ENCODE data around the gene FGF22. TPM values are rescaled to one million over a fixed set of nuclear protein-coding genes. Genes with fewer than 3 reads are reported as not detected.

The FGF22 gene
- total RNA-seq = under 1 TPM in 2 of 3 donors, not detected in 1; 0.33 to 0.48 TPM

DNA sequence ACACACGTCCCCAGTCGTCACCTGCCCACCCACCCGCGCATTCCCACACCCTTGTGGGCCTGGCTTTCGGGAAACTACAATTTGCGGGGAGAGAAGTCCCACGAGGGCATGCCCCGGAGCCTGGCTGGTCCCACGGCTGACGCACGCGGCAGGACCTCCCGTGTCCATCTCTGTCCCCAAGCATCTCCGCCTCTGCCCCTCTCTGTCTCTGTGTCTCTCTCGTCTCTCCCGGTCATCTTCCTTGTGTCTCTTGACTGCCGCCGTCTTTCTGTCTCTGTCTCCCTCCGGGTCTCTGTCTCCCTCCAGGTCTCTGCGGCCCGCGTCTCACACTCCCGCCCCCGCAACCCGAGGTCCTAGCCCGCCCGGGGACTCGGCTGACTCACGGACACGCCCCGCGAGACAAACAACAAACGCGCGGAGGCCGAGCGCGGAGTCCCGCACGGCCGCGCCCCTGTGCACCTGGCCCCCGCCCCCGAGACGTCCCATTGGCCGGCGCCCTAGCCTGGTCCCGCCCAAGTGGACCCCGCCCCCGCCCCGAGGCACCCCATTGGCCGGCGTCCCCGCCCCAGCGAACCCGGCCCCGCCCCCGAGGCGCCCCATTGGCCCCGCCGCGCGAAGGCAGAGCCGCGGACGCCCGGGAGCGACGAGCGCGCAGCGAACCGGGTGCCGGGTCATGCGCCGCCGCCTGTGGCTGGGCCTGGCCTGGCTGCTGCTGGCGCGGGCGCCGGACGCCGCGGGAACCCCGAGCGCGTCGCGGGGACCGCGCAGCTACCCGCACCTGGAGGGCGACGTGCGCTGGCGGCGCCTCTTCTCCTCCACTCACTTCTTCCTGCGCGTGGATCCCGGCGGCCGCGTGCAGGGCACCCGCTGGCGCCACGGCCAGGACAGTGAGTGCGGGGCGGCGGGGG, at the start of gene FGF22:
FGF22 (plus strand) TSS at position 627 of the 908 bp plus-strand sequence; CDS start at position 674, 47 bp downstream.
- peak; percentile 91 to 97 for DNase-seq (ENCODE audit: low spot score in 2 of 2)
- intact Hi-C loops (cut with DNase I; ENCODE audit: low total_unique reads) = no loop called here
- peak within 1 kb of the TSS; percentile 20 to 54 for H3K27ac ChIP-seq
- TF ChIP-seq CTCF (IDR thresholded peaks at IDR 0.05) (no peak), POLR2AphosphoS5 (IDR thresholded peaks at IDR 0.05) (peak in 1 of 3 donors; percentile 51)
- peaks cover 0 to 7% of the 10 kb centered on the region in 2 donors for H3K4me1 ChIP-seq
- H3K9me3 ChIP-seq = no peaks in the 10 kb centered on the region
- no peaks in the 10 kb centered on the region for H3K27me3 ChIP-seq
- peak within 1 kb of the TSS; percentile 36 to 64 (median 58) for H3K4me3 ChIP-seq
- H3K36me3 ChIP-seq = no peaks in the 10 kb centered on the region

DNA sequence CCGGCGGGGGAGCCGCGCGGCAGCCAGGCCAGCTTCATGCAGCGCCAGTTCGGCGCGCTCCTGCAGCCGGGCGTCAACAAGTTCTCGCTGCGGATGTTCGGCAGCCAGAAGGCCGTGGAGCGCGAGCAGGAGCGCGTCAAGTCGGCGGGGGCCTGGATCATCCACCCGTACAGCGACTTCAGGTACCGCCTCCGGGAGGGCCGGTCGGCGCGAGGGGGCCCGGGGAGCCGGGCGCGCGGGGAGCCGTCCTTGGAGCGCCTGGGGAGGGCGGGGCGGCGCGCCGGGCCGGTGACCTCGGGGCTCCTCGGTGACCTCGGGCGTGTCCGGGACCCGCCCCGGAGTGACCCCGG, 49.3 kb upstream of the FGF22 start:
- intact Hi-C loops (cut with DNase I; ENCODE audit: low total_unique reads) = no loop called here
- DNase-seq (ENCODE audit: low spot score in 2 of 2) = no peak
- no peak overlapping the region for H3K27ac ChIP-seq
- TF ChIP-seq POLR2A (IDR thresholded peaks at IDR 0.05) = no peak
- no peak for TF ChIP-seq POLR2AphosphoS5 (IDR thresholded peaks at IDR 0.05)
- TF ChIP-seq CTCF (IDR thresholded peaks at IDR 0.05) = no peak
- H3K4me1 ChIP-seq = peaks cover 6 to 7% of the 10 kb centered on the region in 2 donors
- H3K9me3 ChIP-seq = no peaks in the 10 kb centered on the region
- H3K36me3 ChIP-seq = no peaks in the 10 kb centered on the region
- H3K27me3 ChIP-seq = peaks cover 17 to 64% of the 10 kb centered on the region in 2 donors
- peak overlapping the region in 2 of 3 donors; percentile 13 to 52 for H3K4me3 ChIP-seq

- peaks cover 6 to 7% of the 10 kb centered on the region in 2 donors for H3K4me1 ChIP-seq
- no peaks in the 10 kb centered on the region for H3K36me3 ChIP-seq
- no peak overlapping the region for H3K27ac ChIP-seq
- H3K4me3 ChIP-seq = peak overlapping the region in 2 of 3 donors; percentile 13 to 52
- H3K9me3 ChIP-seq = no peaks in the 10 kb centered on the region
- DNase-seq (ENCODE audit: low spot score in 2 of 2) = no peak
- H3K27me3 ChIP-seq = peaks cover 17 to 64% of the 10 kb centered on the region in 2 donors
- TF ChIP-seq POLR2AphosphoS5 (IDR thresholded peaks at IDR 0.05) (no peak), CTCF (IDR thresholded peaks at IDR 0.05) (no peak), POLR2A (IDR thresholded peaks at IDR 0.05) (no peak)
- intact Hi-C loops (cut with DNase I; ENCODE audit: low total_unique reads) = no loop called here
Measured at GRCh38 chr19:590750-591098, 49.0 kb upstream of the FGF22 start.

GRCh38 chr19:591099-591958, 48.4 kb upstream of the FGF22 start:
- intact Hi-C loops (cut with DNase I; ENCODE audit: low total_unique reads) = no loop called here
- no peak for DNase-seq (ENCODE audit: low spot score in 2 of 2)
- H3K4me1 ChIP-seq = peaks cover 6 to 7% of the 10 kb centered on the region in 2 donors
- H3K27me3 ChIP-seq = peaks cover 17 to 64% of the 10 kb centered on the region in 2 donors
- H3K4me3 ChIP-seq = peak overlapping the region in 1 of 3 donors; percentile 52
- H3K27ac ChIP-seq = no peak overlapping the region
- no peaks in the 10 kb centered on the region for H3K9me3 ChIP-seq
- H3K36me3 ChIP-seq = no peaks in the 10 kb centered on the region
- no peak for TF ChIP-seq POLR2AphosphoS5 (IDR thresholded peaks at IDR 0.05)
- no peak for TF ChIP-seq POLR2A (IDR thresholded peaks at IDR 0.05)
- no peak for TF ChIP-seq CTCF (IDR thresholded peaks at IDR 0.05)

Data from breast epithelium (tissue), 4 donors.